Endometrium (tissue), 2 donors: ENCODE data around the gene MORN3.
A peak's percentile ranks its signal among the peaks of the same experiment; 100 is the strongest.
"Not testable (repeated sequence)": the region's sequence is repeated elsewhere in the genome, so short reads cannot be mapped to it uniquely, and the experiment has no call there.

Experiments
- FAIRE-seq: peaks from 2 replicates; lab custom pipeline; 2012; peaks lifted over from hg19 to GRCh38; lab: Jason Lieb, UNC
- donor health status: control.
- donor health status: control.

Gene MORN3

GRCh38 chr12:121638298-121639202, 30.9 kb downstream of the MORN3 start:
- FAIRE-seq = no peak

GRCh38 chr12:121637231-121637914, 32.1 kb downstream of the MORN3 start:
- no peak for FAIRE-seq

GRCh38 chr12:121634836-121635235, 34.6 kb downstream of the MORN3 start:
- FAIRE-seq = no peak

GRCh38 chr12:121633833-121634196, 35.6 kb downstream of the MORN3 start:
- FAIRE-seq = not testable (repeated sequence)

- FAIRE-seq = no peak
Observed at GRCh38 chr12:121632069-121632970, 37.1 kb downstream of the MORN3 start.

GRCh38 chr12:121630791-121631355, 38.6 kb downstream of the MORN3 start:
- FAIRE-seq = no peak

GRCh38 chr12:121628536-121628935, 40.9 kb downstream of the MORN3 start:
- no peak for FAIRE-seq

GRCh38 chr12:121628037-121628436, 41.4 kb downstream of the MORN3 start:
- FAIRE-seq = no peak

GRCh38 chr12:121626853-121627640, 42.4 kb downstream of the MORN3 start:
- FAIRE-seq = no peak

- no peak for FAIRE-seq
Observed at GRCh38 chr12:121626087-121626852, 43.2 kb downstream of the MORN3 start, which contains the start of gene ORAI1. TSS of gene ORAI1 (plus strand) at chr12:121626530.

GRCh38 chr12:121620333-121620891, 49.0 kb downstream of the MORN3 start:
- no peak for FAIRE-seq

GRCh38 chr12:121618659-121619233, 50.7 kb downstream of the MORN3 start:
- no peak for FAIRE-seq

GRCh38 chr12:121614872-121615467, 54.5 kb downstream of the MORN3 start:
- no peak for FAIRE-seq

- FAIRE-seq = no peak
Observed at GRCh38 chr12:121613462-121613861, 56.0 kb downstream of the MORN3 start.

GRCh38 chr12:121611306-121611705, 58.1 kb downstream of the MORN3 start:
- FAIRE-seq = no peak

GRCh38 chr12:121610239-121611149, 59.0 kb downstream of the MORN3 start:
- peak; percentile 70 for FAIRE-seq

- no peak for FAIRE-seq
Observed at GRCh38 chr12:121608301-121608700, 61.2 kb downstream of the MORN3 start.

GRCh38 chr12:121603581-121603980, 65.9 kb downstream of the MORN3 start:
- no peak for FAIRE-seq
